HCT116 (cell line): ENCODE results near the gene RNU7-1. TPM values are rescaled to one million over a fixed set of nuclear protein-coding genes. Genes with fewer than 3 reads are reported as not detected.

Experiments used
- ATAC-seq: fragments of 200-7000 bp; cut with Tn5 transposase; 2 replicates; pipeline ENCODE4 v1.9.1; 2020; ENCODE audit warnings: mild to moderate bottlenecking, moderate library complexity
- BruUV-seq: library from RNA; stranded (reverse); fragments of 400-500 nt; replicated peaks from 2 replicates; lab custom pipeline; 2021; lab: Mats Ljungman, UMichigan
- CTCF ChIA-PET: fragments of 300-600 bp; sonication (Branson Sonifier 250); formaldehyde crosslinking; loops from one replicate; lab custom pipeline; 2021; ENCODE audit warnings: antibody characterized with exemption; lab: Charles Lee
- POLR2A ChIA-PET: fragments of 300-600, 350-600 bp; sonication (Branson Sonifier 250); formaldehyde crosslinking; loops from one replicate; lab custom pipeline; 2021; ENCODE audit warnings: antibody characterized with exemption; lab: Charles Lee
- RAD21 ChIA-PET, 2 experiments: fragments of 300-600 bp; sonication (Branson Sonifier 250); formaldehyde crosslinking; loops; one replicate each; lab custom pipeline; 2023; ENCODE audit warnings: low total read pairs in 2 of 2; ENCODE audit not compliant: uncharacterized antibody in 2 of 2, unreplicated experiment in 2 of 2, low non-redundant PET in 1 of 2; lab: Charles Lee
- DNase-seq: peaks from one replicate; pipeline ENCODE4 v3.0.0-alpha.2; 2010; ENCODE audit warnings: low read depth, low spot score
- H2AFZ ChIP-seq: fragments of 200-600 bp; shearing (Covaris generic), sonication (generic); 2 replicates; pipeline ENCODE4 v1.6.1; 2017; ENCODE audit warnings: low read depth, mixed run types, mixed read lengths, antibody characterized with exemption, low read length; ENCODE audit not compliant: poor library complexity, severe bottlenecking
- H3K27ac ChIP-seq: 2 replicates; pipeline ENCODE4 v1.5.1; 2012; ENCODE audit warnings: low read depth, low read length
- H3K27me3 ChIP-seq: fragments of 200-600 bp; sonication (generic); 2 replicates; pipeline ENCODE4 v1.6.1; 2016; ENCODE audit warnings: mixed run types, low read length, mixed read lengths; ENCODE audit not compliant: insufficient read depth
- H3K36me3 ChIP-seq, 2 experiments: fragments of 200-500 bp in 1 of 2; fragments of 200-600 bp in 1 of 2; sonication (Bioruptor generic) in 1 of 2; sonication (generic) in 1 of 2; 2 replicates each; pipeline versions ENCODE4 v1.5.1 to v1.6.1; 2014 to 2016; ENCODE audit warnings: low read length in 2 of 2, inconsistent platforms in 1 of 2, mixed read lengths in 1 of 2, mixed run types in 1 of 2; ENCODE audit not compliant: insufficient read depth in 2 of 2, control insufficient read depth in 1 of 2
- H3K4me1 ChIP-seq, 2 experiments: fragments of 200-600 bp in 1 of 2; sonication (generic) in 1 of 2; 2 replicates each; pipeline versions ENCODE4 v1.5.1 to v1.6.1; 2012 to 2017; ENCODE audit warnings: low read length in 2 of 2, inconsistent platforms in 1 of 2, mild to moderate bottlenecking in 1 of 2, mixed read lengths in 1 of 2, mixed run types in 1 of 2, moderate library complexity in 1 of 2; ENCODE audit not compliant: insufficient read depth in 2 of 2, control insufficient read depth in 1 of 2
- H3K4me2 ChIP-seq: fragments of 200-600 bp; sonication (generic); 2 replicates; pipeline ENCODE4 v1.6.1; 2017; ENCODE audit warnings: mixed run types, low read length, mixed read lengths
- H3K4me3 ChIP-seq, 2 experiments: fragments of 200-600 bp in 1 of 2; sonication (generic) in 1 of 2; replicated peaks in 1 of 2; 2 replicates each; pipeline ENCODE4 v1.5.1; 2011 to 2016; ENCODE audit warnings: low read length in 2 of 2, control low read depth in 1 of 2, low read depth in 1 of 2, mild to moderate bottlenecking in 1 of 2, mixed read lengths in 1 of 2, mixed run types in 1 of 2
- H3K79me2 ChIP-seq: fragments of 200-600 bp; sonication (generic); 2 replicates; pipeline ENCODE4 v1.6.1; 2017; ENCODE audit warnings: mild to moderate bottlenecking, mixed run types, low read length, moderate library complexity, mixed read lengths; ENCODE audit not compliant: insufficient read depth
- H3K9ac ChIP-seq: fragments of 200-600 bp; sonication (generic); 2 replicates; pipeline ENCODE4 v1.6.1; 2016; ENCODE audit warnings: low read length, mixed read lengths
- H3K9me2 ChIP-seq: fragments of 200-600 bp; sonication (generic), shearing (Covaris generic); 2 replicates; pipeline ENCODE4 v1.6.1; 2017; ENCODE audit warnings: mixed run types, mild to moderate bottlenecking, moderate library complexity; ENCODE audit not compliant: insufficient read depth
- H3K9me3 ChIP-seq, 2 experiments: fragments of 200-500 bp in 1 of 2; fragments of 200-600 bp in 1 of 2; sonication (Bioruptor generic) in 1 of 2; sonication (generic) in 1 of 2; 2 replicates each; pipeline ENCODE4 v1.6.1; 2014 to 2017; ENCODE audit warnings: low read length in 2 of 2, mixed read lengths in 2 of 2, inconsistent platforms in 1 of 2, low read depth in 1 of 2, mild to moderate bottlenecking in 1 of 2, mixed run types in 1 of 2, moderate library complexity in 1 of 2; ENCODE audit not compliant: control insufficient read depth in 1 of 2, insufficient read depth in 1 of 2
- H4K20me1 ChIP-seq: fragments of 200-600 bp; sonication (generic), shearing (Covaris generic); 2 replicates; pipeline ENCODE4 v1.6.1; 2017; ENCODE audit warnings: mixed run types, mild to moderate bottlenecking, moderate library complexity; ENCODE audit not compliant: insufficient read depth
- ATF3 ChIP-seq: IDR thresholded peaks from 2 replicates; pipeline ENCODE4 v1.6.1; 2012
- CBX3 ChIP-seq: IDR thresholded peaks from 2 replicates; pipeline ENCODE4 v1.6.1; 2012; ENCODE audit warnings: low read depth
- CTCF ChIP-seq, 3 experiments: fragments of 200-600 bp in 1 of 3; sonication (generic) in 1 of 3; IDR thresholded peaks in 2 of 3; conservative IDR thresholded peaks in 1 of 3; 2 replicates each; pipeline ENCODE4 v1.5.1; 2012 to 2017; ENCODE audit warnings: low read depth in 2 of 3, low read length in 2 of 3, antibody characterized with exemption in 1 of 3, borderline replicate concordance in 1 of 3, control low read depth in 1 of 3, mild to moderate bottlenecking in 1 of 3, mixed read lengths in 1 of 3, mixed run types in 1 of 3, moderate library complexity in 1 of 3; ENCODE audit not compliant: insufficient read depth in 1 of 3
- EGR1 ChIP-seq: IDR thresholded peaks from 2 replicates; pipeline ENCODE4 v1.6.1; 2012; ENCODE audit warnings: low read depth
- ELF1 ChIP-seq: IDR thresholded peaks from 2 replicates; pipeline ENCODE4 v1.6.1; 2012; ENCODE audit warnings: low read depth, borderline replicate concordance
- EZH2phosphoT487 ChIP-seq: fragments of 200-600 bp; IDR thresholded peaks from 2 replicates; pipeline ENCODE4 v1.6.1; 2018; ENCODE audit warnings: antibody characterized with exemption, borderline replicate concordance
- JUND ChIP-seq: IDR thresholded peaks from 2 replicates; pipeline ENCODE4 v1.6.1; 2012
- MAX ChIP-seq: IDR thresholded peaks from 2 replicates; pipeline ENCODE4 v1.6.1; 2012
- RAD21 ChIP-seq: IDR thresholded peaks from 2 replicates; pipeline ENCODE4 v1.6.1; 2012; ENCODE audit warnings: low read depth, mild to moderate bottlenecking
- REST ChIP-seq: IDR thresholded peaks from 2 replicates; pipeline ENCODE4 v1.6.1; 2012; ENCODE audit warnings: low read depth
- SP1 ChIP-seq: IDR thresholded peaks from 2 replicates; pipeline ENCODE4 v1.6.1; 2012; ENCODE audit warnings: low read depth
- ZBTB33 ChIP-seq: IDR thresholded peaks from 2 replicates; pipeline ENCODE4 v1.6.1; 2011; ENCODE audit warnings: mild to moderate bottlenecking, low read length, moderate library complexity; ENCODE audit not compliant: insufficient replicate concordance; ENCODE audit errors: extremely low read depth
- ZNF274 ChIP-seq: fragments of 200-500 bp; sonication (Bioruptor generic); IDR thresholded peaks from 2 replicates; pipeline ENCODE4 v1.6.1; 2014; ENCODE audit warnings: mild to moderate bottlenecking, low read depth, low read length, inconsistent platforms
- intact Hi-C: fragments of 100-400 bp; cut with micrococcal nuclease; formaldehyde crosslinking; loops from 2 replicates; pipeline ENCODE4 v1.10.0; 2022
- total RNA-seq: library from RNA; stranded (reverse); gene quantifications from one replicate; pipeline ENCODE4 v1.2.1, GENCODE V29; 2021; ENCODE audit not compliant: unreplicated experiment

The RNU7-1 gene
- total RNA-seq, 1 experiment from 2014 or later: not detected

- no peak for TF ChIP-seq ELF1
- TF ChIP-seq, all 23 proteins: peak for 5
Measured at GRCh38 chr12:6914246-6914946, 29.2 kb upstream of the RNU7-1 start, which contains the start of gene ENO2 (continued).

- DNase-seq (no peak), ATAC-seq (peak; percentile 52)
- intact Hi-C loops: no loop called here
- H3K79me2 ChIP-seq: peaks cover 13% of the 10 kb centered on the region; the same call in 1 of the 2 replicates
- H3K9me2 ChIP-seq: no peaks in the 10 kb centered on the region
- H3K9me3 ChIP-seq: no peaks in the 10 kb centered on the region
- H3K4me3 ChIP-seq: peak overlapping the region; percentile 79 to 81
- peaks cover 8 to 17% of the 10 kb centered on the region in 2 experiments for H3K36me3 ChIP-seq
- H3K9ac ChIP-seq: peak overlapping the region; percentile 68
- H4K20me1 ChIP-seq: no peaks in the 10 kb centered on the region
- H2AFZ ChIP-seq: no peak overlapping the region
- peak overlapping the region; percentile 92 for H3K4me2 ChIP-seq
- RAD21 ChIA-PET: no interaction called here
- POLR2A ChIA-PET: interaction anchor here (0.6 to 1.3 kb wide), 2 partner anchors 21 to 29 kb away, joined by 3 to 7 read pairs; partner anchors contain the start of genes C12orf57 and RNU7-1
- BruUV-seq: TSS peak; percentile 29
- CTCF ChIA-PET: interaction anchor here (1.0 to 1.4 kb wide), 3 partner anchors 10 to 46 kb away, joined by 3 to 4 read pairs (median 3); no protein-coding TSS in a partner anchor
- peak overlapping the region; percentile 53; the same call in 1 of the 2 replicates for H3K27ac ChIP-seq
- peaks cover 15 to 29% of the 10 kb centered on the region in 2 experiments for H3K4me1 ChIP-seq
- H3K27me3 ChIP-seq: no peaks in the 10 kb centered on the region
- TF ChIP-seq EGR1 (no peak), EZH2phosphoT487 (no peak), ZNF274 (no peak), ATF3 (no peak), MAX (no peak), CBX3 (no peak), JUND (no peak), RAD21 (no peak), CTCF (IDR thresholded peaks at IDR 0.05 in 2 of 3, conservative IDR thresholded peaks at IDR 0.05 in 1 of 3; ENCODE audit: borderline replicate concordance in 1 of 3, insufficient read depth in 1 of 3, low read depth in 2 of 3, low read length in 2 of 3) (no peak), ZBTB33 (no peak), SP1 (no peak), REST (no peak)
Measured at GRCh38 chr12:6914947-6915788, 28.4 kb upstream of the RNU7-1 start.
